IMR-90 (cell line): ENCODE data around the gene LAP3. TPM values are rescaled to one million over a fixed set of nuclear protein-coding genes. Genes with fewer than 3 reads are reported as not detected.

Experiments
- ATAC-seq: fragments of 200-7000 bp; cut with Tn5 transposase; 2 replicates; pipeline ENCODE4 v1.9.1; 2020; ENCODE audit warnings: low read depth, mild to moderate bottlenecking, moderate library complexity
- BruUV-seq: library from RNA; stranded (reverse); fragments of 400-500 nt; replicated peaks from 2 replicates; lab custom pipeline; 2021; lab: Mats Ljungman, UMichigan
- CTCF ChIA-PET: fragments of 300-600 bp; formaldehyde crosslinking; extraction: SDS; loops from one replicate; lab custom pipeline; 2021; ENCODE audit warnings: antibody characterized with exemption; lab: Yijun Ruan, JAX
- POLR2A ChIA-PET: fragments of 300-600 bp; sonication (Branson Sonifier 250); formaldehyde crosslinking; loops from one replicate; lab custom pipeline; 2022; ENCODE audit warnings: antibody characterized with exemption; ENCODE audit not compliant: unreplicated experiment; lab: Charles Lee
- DNase-seq: peaks from one replicate; pipeline ENCODE4 v3.0.0; 2013
- H2AFZ ChIP-seq: replicated peaks from 2 replicates; pipeline ENCODE3; 2013; ENCODE audit warnings: low read length, mild to moderate bottlenecking; ENCODE audit not compliant: poor library complexity
- H2AK5ac ChIP-seq: 2 replicates; pipeline ENCODE4 v1.6.1; 2013; ENCODE audit warnings: low read depth, low read length, inconsistent platforms
- H2AK9ac ChIP-seq: replicated peaks from 2 replicates; pipeline ENCODE3; 2013; ENCODE audit warnings: mild to moderate bottlenecking, low read depth, low read length, moderate library complexity; ENCODE audit not compliant: poor library complexity
- H2BK120ac ChIP-seq: 2 replicates; pipeline ENCODE4 v1.6.1; 2013; ENCODE audit warnings: low read depth, low read length, inconsistent platforms
- H2BK15ac ChIP-seq: 3 replicates; pipeline ENCODE4 v1.6.1; 2013; ENCODE audit warnings: low read depth, low read length, inconsistent platforms
- H2BK20ac ChIP-seq: 2 replicates; pipeline ENCODE4 v1.6.1; 2013; ENCODE audit warnings: low read depth, mild to moderate bottlenecking, inconsistent platforms, low read length, moderate library complexity
- H2BK5ac ChIP-seq: 2 replicates; pipeline ENCODE4 v1.6.1; 2013; ENCODE audit warnings: mild to moderate bottlenecking, low read depth, low read length, inconsistent platforms; ENCODE audit not compliant: poor library complexity, severe bottlenecking
- H3K14ac ChIP-seq: replicated peaks from 2 replicates; pipeline ENCODE4 v1.6.1; 2013; ENCODE audit warnings: low read depth, low read length, inconsistent platforms
- H3K18ac ChIP-seq: 2 replicates; pipeline ENCODE4 v1.6.1; 2013; ENCODE audit warnings: low read depth, low read length, control low read depth
- H3K23ac ChIP-seq: 2 replicates; pipeline ENCODE4 v1.6.1; 2013; ENCODE audit warnings: low read depth, low read length, inconsistent platforms
- H3K27ac ChIP-seq: 2 replicates; pipeline ENCODE4 v1.5.1; 2013; ENCODE audit warnings: mild to moderate bottlenecking, control low read depth, low read length; ENCODE audit not compliant: insufficient read depth
- H3K27me3 ChIP-seq: 2 replicates; pipeline ENCODE4 v1.6.1; 2013; ENCODE audit warnings: low read length; ENCODE audit not compliant: control insufficient read depth, insufficient read depth
- H3K36me3 ChIP-seq: 2 replicates; pipeline ENCODE4 v1.6.1; 2013; ENCODE audit warnings: low read length, mixed read lengths; ENCODE audit not compliant: control insufficient read depth, insufficient read depth
- H3K4ac ChIP-seq: 2 replicates; pipeline ENCODE4 v1.6.1; 2013; ENCODE audit warnings: low read depth, low read length, inconsistent platforms
- H3K4me1 ChIP-seq: 2 replicates; pipeline ENCODE4 v1.6.1; 2013; ENCODE audit warnings: low read length, mixed read lengths; ENCODE audit not compliant: control insufficient read depth, insufficient read depth
- H3K4me2 ChIP-seq: 2 replicates; pipeline ENCODE4 v1.6.1; 2013; ENCODE audit warnings: low read depth, mild to moderate bottlenecking, control low read depth, low read length, moderate library complexity
- H3K4me3 ChIP-seq: 2 replicates; pipeline ENCODE4 v1.5.1; 2013; ENCODE audit warnings: low read depth, mild to moderate bottlenecking, control low read depth, low read length, moderate library complexity; ENCODE audit not compliant: insufficient read depth
- H3K56ac ChIP-seq: 2 replicates; pipeline ENCODE4 v1.6.1; 2013; ENCODE audit warnings: low read length, inconsistent platforms; ENCODE audit not compliant: insufficient read depth; ENCODE audit errors: extremely low read depth
- H3K79me1 ChIP-seq, 2 experiments: 2 replicates each; pipeline ENCODE4 v1.6.1; 2013; ENCODE audit warnings: low read length in 2 of 2, inconsistent platforms in 1 of 2, low read depth in 1 of 2
- H3K9ac ChIP-seq: 2 replicates; pipeline ENCODE4 v1.6.1; 2013; ENCODE audit warnings: low read depth, low read length, control low read depth
- H3K9me1 ChIP-seq: 2 replicates; pipeline ENCODE4 v1.6.1; 2013; ENCODE audit warnings: low read length, inconsistent platforms; ENCODE audit not compliant: insufficient read depth
- H3K9me3 ChIP-seq: 2 replicates; pipeline ENCODE4 v1.6.1; 2013; ENCODE audit warnings: low read length; ENCODE audit not compliant: control insufficient read depth, insufficient read depth
- H4K20me1 ChIP-seq: 2 replicates; pipeline ENCODE4 v1.6.1; 2013; ENCODE audit warnings: low read length, inconsistent platforms; ENCODE audit not compliant: insufficient read depth
- H4K5ac ChIP-seq: 2 replicates; pipeline ENCODE4 v1.6.1; 2013; ENCODE audit warnings: mild to moderate bottlenecking, low read depth, low read length, control low read depth
- H4K8ac ChIP-seq, 2 experiments: 2 replicates each; pipeline ENCODE4 v1.6.1; 2013; ENCODE audit warnings: low read depth in 2 of 2, low read length in 2 of 2, control low read depth in 1 of 2, inconsistent platforms in 1 of 2
- H4K91ac ChIP-seq: 2 replicates; pipeline ENCODE4 v1.6.1; 2013; ENCODE audit warnings: low read depth, low read length, inconsistent platforms; ENCODE audit not compliant: insufficient read depth
- BHLHE40 ChIP-seq: fragments of 150-350 bp; IDR thresholded peaks from 2 replicates; pipeline ENCODE4 v1.6.1; 2016; ENCODE audit warnings: mild to moderate bottlenecking, low read depth, low read length
- CEBPB ChIP-seq: IDR thresholded peaks from 2 replicates; pipeline ENCODE4 v1.6.1; 2012; ENCODE audit warnings: low read depth, low read length, improper control_type of control experiment
- CHD1 ChIP-seq: IDR thresholded peaks from 2 replicates; pipeline ENCODE4 v1.6.1; 2012; ENCODE audit warnings: low read depth, low read length, improper control_type of control experiment
- CTCF ChIP-seq: conservative IDR thresholded peaks from 2 replicates; pipeline ENCODE4 v1.5.1; 2012; ENCODE audit warnings: mild to moderate bottlenecking, low read depth, low read length, improper control_type of control experiment
- MAFK ChIP-seq: IDR thresholded peaks from 2 replicates; pipeline ENCODE4 v1.6.1; 2012; ENCODE audit warnings: low read depth, low read length, improper control_type of control experiment
- MXI1 ChIP-seq: IDR thresholded peaks from 2 replicates; pipeline ENCODE4 v1.6.1; 2012; ENCODE audit warnings: low read depth, mild to moderate bottlenecking, low read length, moderate library complexity, borderline replicate concordance
- NFE2L2 ChIP-seq: fragments of 150-350 bp; IDR thresholded peaks from 2 replicates; pipeline ENCODE4 v1.6.1; 2016; ENCODE audit warnings: low read depth, mild to moderate bottlenecking, low read length
- RAD21 ChIP-seq: IDR thresholded peaks from 2 replicates; pipeline ENCODE4 v1.6.1; 2012; ENCODE audit warnings: low read length, improper control_type of control experiment
- USF2 ChIP-seq: fragments of 150-350 bp; IDR thresholded peaks from 2 replicates; pipeline ENCODE4 v1.6.1; 2017; ENCODE audit warnings: mild to moderate bottlenecking, antibody characterized with exemption, low read length, low read depth
- WGBS, 2 experiments: methylation state at CpG; one replicate each; pipeline versions ENCODE4 v1.1.5 to v1.1.7; 2013; ENCODE audit warnings: missing lambda C conversion rate in 2 of 2; ENCODE audit not compliant: insufficient read length in 1 of 2; ENCODE audit errors: extremely low coverage in 2 of 2; 5-methylcytosine and 5-hydroxymethylcytosine counted together
- dilution Hi-C: fragments of 300-500 bp; cut with HindIII; formaldehyde crosslinking; loops from one replicate; pipeline ENCODE4 v1.14.3; 2018; ENCODE audit warnings: low sequenced_read_pairs; ENCODE audit not compliant: unreplicated experiment
- in situ Hi-C: fragments of 300-500 bp; cut with MboI; formaldehyde crosslinking; loops from 3 replicates; pipeline ENCODE4 v1.14.3; 2019; ENCODE audit warnings: low sequenced_read_pairs, inconsistent platforms, mixed read lengths
- intact Hi-C: fragments of 100-400 bp; cut with micrococcal nuclease; formaldehyde crosslinking; loops from 2 replicates; pipeline ENCODE4 v1.10.0; 2022
- polyA plus RNA-seq, 3 experiments: library from polyadenylated mRNA; depleted of rRNA; stranded (reverse); fragments of >200 nt; gene quantifications; 2 replicates each; pipeline ENCODE4 v1.2.3, GENCODE V29; 2012; ENCODE audit warnings: low replicate concordance in 1 of 3
- total RNA-seq: library from RNA; depleted of rRNA; stranded (reverse); fragments of >200 nt; gene quantifications from 2 replicates; pipeline ENCODE4 v1.2.3, GENCODE V29; 2012

LAP3 gene
- total and polyA plus RNA-seq, 2 of the 4 experiments (the other 2 are of a cell fraction) = 57.9 to 91.6 TPM

DNA sequence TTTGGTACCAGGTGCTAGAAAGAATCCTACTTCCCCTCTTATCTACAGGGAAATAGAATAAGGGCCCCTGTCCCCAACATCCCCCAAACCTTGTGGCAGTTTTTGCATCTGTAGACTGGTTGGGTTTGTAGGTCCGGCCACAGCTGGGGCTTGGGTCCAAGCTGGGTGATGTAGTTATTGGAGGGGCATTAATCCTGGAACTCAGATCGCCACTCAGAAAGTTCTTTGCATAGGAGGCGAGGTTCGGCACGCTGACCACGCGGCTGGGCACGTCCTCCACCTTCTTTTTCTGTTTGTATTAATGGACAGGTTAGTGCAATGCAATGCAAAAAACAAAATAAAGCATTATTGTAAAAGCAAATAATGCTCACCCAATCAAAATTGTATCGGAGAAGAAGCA is 56.6 kb downstream of the LAP3 start:
- Histone ChIP-seq H2AK5ac (no peak overlapping the region), H3K27me3 (no peaks in the 10 kb centered on the region), H3K4me1 (no peaks in the 10 kb centered on the region), H2AFZ (no peak overlapping the region), H3K4me3 (no peak overlapping the region), H3K9me3 (no peaks in the 10 kb centered on the region), H2BK120ac (no peak overlapping the region), H4K91ac (no peak overlapping the region), H2BK20ac (no peak overlapping the region), H3K56ac (no peak overlapping the region), H3K18ac (no peak overlapping the region), H3K36me3 (peaks cover 38% of the 10 kb centered on the region), H3K4me2 (no peak overlapping the region), H3K79me1 (peaks cover 4 to 17% of the 10 kb centered on the region in 2 experiments; a peak in 2 of 4 replicates), H3K9ac (no peak overlapping the region), H2AK9ac (no peak overlapping the region), H2BK15ac (no peak overlapping the region), H3K27ac (no peak overlapping the region), H2BK5ac (no peak overlapping the region), H3K9me1 (peaks cover under 1% of the 10 kb centered on the region; the same call in 1 of the 2 replicates), H3K4ac (no peak overlapping the region), H3K14ac (no peak overlapping the region), H3K23ac (no peak overlapping the region), H4K20me1 (peaks cover 7% of the 10 kb centered on the region; the same call in 1 of the 2 replicates), H4K8ac (no peak overlapping the region), H4K5ac (no peak overlapping the region)
- TF ChIP-seq RAD21 (no peak), NFE2L2 (no peak), CTCF (no peak), MXI1 (no peak), MAFK (no peak), CHD1 (no peak), CEBPB (no peak), USF2 (no peak), BHLHE40 (no peak)
- in situ Hi-C loops = loop anchor here (25.0 kb wide), 1 partner anchor 954 kb away; no protein-coding TSS in a partner anchor
- ChIA-PET CTCF (no interaction called here), POLR2A (no interaction called here)
- BruUV-seq = no TSS peak
- WGBS, 2 experiments = no CpG with 5 or more reads among the region's 9 CpGs
- no peak for DNase-seq
- no peak for ATAC-seq
- dilution Hi-C loops = no loop called here
- intact Hi-C loops = no loop called here
